Stimulated activated CD4-positive, alpha-beta T cell treated with anti-CD3 and anti-CD28 coated beads, Interleukin-2, amount 100 ng/mL, for 24 hours (primary cell): Measurements from ENCODE around the gene SPATA3.
"Not testable (repeated sequence)": the region's sequence is repeated elsewhere in the genome, so short reads cannot be mapped to it uniquely, and the experiment has no call there.

ENCODE experiments used
- DNase-seq, 2 donors: peaks; one replicate each; pipeline ENCODE4 v3.0.0-alpha.2; 2020

Gene SPATA3

DNA sequence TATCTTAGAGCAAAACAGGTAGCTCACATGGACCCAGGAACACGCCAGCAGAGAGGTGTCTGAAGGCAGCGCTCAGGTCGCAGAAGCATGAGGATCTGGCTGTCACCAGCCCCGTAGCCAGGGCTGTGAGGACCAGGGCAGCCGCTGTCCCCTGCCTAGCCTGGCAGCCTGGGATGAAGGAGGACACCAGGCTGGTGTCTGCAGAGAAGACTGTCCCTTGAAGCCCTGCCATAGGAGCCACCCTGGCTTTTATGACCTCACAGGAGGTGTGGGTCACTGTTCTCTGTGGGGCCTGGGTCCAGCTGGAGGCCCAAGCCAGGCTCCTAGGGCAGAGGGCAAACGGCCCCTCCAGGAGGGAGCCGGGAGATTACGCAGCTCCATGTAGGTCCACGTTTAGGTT is at the start of gene SPATA3:
Gene SPATA3, plus strand, starts transcription at position 301 of the 400 bp plus-strand sequence. CDS start 113 bp downstream, outside the sequence.
- no peak for DNase-seq

DNA sequence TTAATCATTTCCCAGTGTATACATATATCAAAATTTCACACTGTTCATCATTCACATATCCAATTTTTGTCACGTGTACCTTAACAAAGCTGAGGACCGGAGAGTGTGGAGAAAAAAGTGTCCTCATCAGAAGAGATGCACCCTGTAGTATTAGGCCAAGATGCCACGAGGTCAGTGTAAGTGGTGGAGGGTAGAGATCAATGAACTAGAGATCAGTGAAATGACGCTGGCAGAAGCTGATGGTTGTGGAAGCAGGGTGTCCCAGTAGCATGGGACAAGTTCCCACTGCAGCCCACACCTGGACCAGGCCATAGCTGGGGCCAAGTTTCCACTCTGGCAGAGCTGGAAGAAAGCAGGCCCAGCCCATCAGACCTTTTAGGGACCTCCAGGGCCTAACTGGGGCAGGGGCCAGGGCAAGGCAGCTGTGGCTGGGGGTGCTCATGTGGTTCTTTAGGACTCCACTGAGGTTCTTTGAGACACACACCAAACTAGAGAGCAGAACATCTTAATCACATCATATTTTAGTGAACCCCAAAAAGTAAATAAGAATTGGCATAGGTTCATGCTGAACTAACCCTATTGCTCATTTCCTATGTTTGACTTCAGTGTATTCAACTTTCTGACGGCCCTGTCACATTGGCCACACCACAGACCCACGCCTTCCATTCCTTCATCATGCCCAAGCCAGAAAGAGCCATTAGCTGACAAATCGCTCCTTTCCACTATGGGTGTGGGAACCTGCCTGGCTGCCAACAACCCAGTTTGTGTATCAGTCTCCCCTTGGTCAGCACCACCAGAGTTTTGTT is 49.3 kb upstream of the SPATA3 start:
- DNase-seq: no peak

DNA sequence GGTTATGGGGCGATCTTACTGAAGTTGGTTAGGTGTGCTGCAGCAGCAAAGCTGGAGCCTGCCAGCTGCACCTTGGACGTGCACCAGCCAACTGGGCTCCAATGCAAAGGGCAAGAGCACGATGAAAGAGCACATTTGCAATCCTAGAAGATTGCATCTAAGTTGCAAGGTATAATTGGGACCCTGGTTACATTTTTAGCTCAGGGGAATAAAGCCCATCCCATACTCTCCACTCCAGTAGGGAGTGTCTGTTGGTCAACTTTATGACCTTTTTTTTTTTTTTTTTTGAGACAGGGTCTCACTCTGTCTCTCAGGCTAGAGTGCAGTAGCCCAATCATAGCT is 48.7 kb upstream of the SPATA3 start:
- DNase-seq: no peak

DNA sequence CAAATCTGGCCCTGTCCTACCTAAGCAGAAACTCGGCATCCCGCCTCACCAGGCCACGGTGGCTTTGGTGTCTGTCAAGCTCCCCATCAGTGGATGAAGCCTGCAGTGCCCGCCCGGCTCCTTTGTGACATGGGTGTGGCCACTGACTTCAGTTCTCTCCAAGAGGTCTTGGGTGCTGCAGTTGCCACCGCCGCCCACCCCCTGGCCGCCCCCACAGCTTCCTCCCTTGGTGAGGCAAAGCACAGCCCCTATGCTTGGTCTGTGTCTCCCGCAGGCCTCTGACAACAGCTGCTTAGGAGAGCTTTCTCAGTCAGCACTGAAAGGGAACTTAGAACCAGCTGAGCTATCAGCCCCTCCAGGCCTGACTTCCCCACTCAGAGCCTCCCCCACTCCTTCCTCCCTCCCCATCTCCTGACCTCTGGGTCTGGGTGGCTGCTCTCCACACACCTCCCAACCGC is 48.0 kb upstream of the SPATA3 start:
- DNase-seq: no peak

DNA sequence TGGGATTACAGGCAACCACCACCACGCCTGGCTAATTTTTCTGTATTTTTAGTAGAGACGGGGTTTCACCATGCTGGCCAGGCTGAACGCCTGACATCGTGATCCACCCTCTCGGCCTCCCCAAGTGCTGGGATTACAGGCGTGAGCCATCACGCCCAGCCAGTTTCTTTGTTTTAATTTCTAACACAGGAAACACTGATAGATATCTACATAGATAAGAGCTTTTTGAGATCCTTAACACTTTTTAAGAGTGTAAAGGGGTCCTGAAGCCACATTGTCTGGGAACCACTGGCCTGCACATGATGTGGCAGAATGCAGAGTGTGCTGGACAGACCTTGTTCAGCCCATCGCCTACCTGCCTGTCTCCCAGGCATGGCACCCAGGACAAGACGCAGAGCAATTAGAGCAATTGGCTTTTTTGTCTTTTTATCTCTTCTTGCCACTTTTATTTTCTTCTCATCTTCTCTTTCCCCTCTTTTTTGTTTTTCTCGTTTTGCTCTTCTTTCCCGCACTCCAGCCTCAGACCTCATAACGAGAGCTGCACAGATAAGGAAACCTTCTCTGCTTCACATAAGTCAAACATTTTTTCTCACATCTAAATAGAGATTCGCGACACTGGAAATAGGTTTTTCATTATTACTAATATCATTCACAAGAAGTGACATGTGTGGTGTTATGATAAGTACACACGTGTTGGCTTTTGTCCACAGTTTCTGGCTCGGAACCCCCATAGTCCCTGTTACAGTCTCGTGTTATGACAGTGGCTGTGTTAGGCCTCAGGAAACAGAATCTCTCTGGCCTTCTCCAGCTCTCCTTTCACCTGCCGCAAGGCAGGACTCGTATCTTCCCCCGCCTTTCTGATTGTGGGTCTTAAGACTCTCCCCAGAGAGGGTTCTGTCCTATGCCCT is 45.7 kb upstream of the SPATA3 start:
- DNase-seq: no peak

DNA sequence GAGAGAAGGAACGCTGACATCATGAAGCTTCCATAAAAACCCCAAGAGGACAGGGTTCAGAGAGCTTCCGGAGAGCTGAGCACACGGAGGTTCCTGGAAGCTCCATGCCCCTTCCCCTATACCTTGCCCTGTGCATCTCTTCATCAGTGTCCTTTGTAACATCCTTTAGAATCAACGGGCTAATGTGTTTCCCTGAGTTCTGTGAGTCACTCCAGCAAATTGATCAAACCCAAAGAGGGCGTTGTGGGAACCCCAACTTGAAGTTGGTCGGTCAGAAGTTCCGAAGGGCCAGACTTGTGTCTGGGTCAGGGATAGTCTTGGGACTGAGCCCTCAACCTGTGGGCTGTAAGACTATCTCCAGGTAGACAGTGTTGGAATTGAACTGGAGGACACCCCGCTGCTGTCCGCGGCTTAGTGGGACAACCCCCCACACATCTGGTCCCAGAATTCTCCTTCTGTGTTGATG is 45.0 kb upstream of the SPATA3 start:
- no peak for DNase-seq

DNA sequence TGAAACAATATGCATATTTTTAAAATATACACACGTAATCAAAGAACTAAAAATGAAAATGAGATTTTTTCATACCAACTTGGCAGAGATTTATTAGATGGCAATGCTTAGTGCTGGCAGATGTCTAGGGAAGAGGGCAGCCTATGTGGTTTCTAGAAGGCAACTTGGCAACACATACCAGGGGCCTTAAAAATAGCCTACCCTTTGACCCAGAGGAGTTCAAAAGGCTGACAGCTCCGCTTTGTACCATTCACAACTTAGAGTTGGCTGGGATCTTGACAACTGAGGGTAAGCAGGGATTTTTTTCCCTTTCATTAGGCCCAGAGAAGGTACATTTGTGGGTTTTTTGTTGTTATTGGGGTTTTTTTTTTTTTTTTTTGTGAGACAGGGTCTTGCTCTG is 44.5 kb upstream of the SPATA3 start:
- no peak for DNase-seq

DNA sequence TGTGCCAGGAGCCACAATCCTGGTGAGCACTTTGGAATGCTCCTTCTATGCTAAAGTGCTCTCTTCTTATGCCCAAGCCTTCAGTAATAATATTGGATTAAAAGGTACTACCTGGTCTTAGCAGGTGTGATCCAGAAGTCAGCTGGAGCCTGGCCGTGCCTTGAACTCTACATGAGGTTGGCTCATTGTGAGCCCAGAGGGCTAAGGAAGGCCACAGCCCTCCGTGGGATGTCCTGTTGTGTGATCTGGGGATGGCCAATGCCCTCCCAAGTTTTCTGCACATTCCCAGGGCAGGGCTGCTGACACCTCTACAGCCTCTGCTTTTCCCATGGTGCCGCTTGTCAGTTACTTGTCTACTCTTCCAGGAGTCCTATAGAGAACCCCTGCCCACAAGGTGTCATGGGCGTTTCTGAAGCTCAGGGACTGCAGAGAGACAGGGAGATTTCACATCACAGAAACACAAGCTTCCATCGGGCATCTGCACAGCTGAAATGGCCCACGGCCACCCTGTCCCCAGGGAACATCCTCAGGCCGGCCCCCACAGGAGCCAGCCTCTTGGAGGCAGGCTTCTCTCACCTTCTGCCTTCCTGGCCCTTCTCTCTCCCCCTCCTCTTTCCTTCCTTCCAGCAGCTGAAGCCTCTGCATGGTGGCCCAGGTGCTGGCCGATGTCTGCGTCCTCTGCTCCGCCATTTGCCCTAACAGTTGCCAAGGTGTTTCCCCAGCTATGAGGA is 43.5 kb upstream of the SPATA3 start:
- no peak for DNase-seq

DNA sequence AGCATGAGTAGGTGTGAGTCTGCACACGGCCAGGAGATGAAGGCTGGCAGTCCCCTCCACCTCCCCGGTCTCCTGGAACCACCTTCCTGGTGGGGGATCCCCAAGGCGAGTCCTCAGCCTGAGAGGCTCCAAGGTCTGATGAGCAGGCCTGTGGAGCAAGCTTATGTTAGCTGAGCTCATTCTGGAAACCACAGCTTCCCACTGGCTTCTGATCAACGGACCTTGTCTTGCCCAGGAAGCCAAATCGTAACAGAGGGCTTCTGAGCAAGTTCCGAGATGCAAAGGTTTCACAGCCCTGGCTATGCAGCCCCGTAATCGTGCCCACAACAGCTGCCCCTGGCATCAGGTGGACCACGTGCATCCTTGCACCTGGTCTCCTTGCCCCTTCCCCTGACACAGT is 42.1 kb upstream of the SPATA3 start:
- DNase-seq: no peak

DNA sequence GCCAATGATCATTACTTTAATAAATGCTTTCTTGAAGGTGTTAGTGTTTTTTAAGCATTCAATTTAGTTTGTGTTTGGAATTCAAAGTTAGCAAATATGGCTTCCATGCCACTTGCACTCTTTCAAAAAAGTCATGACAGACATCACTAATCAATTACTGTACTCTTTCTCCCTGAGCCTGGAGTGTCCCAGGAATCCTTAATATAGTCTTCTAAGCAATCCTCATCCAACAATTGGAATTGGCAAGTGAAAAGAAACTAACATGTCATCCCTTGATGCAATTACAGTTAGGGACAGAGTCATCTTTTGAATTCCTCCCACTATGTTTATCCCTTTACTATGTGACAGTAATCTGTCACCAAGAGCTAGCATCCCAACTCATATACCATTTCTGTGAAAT is 41.2 kb upstream of the SPATA3 start:
- no peak for DNase-seq

DNA sequence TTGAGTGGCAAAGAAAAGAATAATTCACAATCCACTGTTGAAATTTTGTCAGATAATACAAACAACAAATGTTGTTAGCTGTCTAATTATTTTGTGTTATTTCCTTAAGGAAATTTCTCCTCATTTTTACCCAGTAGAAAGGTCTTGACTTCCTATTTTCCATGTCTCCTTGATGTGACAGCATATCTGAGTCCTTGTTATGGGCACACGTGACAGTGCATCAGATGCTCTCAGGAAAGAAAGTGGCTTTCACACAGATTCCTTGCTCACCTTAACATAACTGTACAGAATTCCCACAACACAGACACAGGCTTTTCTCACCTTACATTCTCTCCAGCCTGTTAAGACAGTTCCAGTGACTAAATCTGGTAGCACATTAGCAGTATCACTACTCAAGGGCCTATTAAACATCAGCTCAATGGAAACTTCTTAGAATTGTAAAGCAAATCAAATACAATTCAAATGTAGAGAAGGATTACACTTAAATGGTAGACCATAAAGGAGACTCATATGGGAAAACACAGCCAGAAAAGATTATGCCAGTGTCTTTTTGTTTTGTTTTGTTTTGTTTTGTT is 40.7 kb upstream of the SPATA3 start:
- DNase-seq: no peak

DNA sequence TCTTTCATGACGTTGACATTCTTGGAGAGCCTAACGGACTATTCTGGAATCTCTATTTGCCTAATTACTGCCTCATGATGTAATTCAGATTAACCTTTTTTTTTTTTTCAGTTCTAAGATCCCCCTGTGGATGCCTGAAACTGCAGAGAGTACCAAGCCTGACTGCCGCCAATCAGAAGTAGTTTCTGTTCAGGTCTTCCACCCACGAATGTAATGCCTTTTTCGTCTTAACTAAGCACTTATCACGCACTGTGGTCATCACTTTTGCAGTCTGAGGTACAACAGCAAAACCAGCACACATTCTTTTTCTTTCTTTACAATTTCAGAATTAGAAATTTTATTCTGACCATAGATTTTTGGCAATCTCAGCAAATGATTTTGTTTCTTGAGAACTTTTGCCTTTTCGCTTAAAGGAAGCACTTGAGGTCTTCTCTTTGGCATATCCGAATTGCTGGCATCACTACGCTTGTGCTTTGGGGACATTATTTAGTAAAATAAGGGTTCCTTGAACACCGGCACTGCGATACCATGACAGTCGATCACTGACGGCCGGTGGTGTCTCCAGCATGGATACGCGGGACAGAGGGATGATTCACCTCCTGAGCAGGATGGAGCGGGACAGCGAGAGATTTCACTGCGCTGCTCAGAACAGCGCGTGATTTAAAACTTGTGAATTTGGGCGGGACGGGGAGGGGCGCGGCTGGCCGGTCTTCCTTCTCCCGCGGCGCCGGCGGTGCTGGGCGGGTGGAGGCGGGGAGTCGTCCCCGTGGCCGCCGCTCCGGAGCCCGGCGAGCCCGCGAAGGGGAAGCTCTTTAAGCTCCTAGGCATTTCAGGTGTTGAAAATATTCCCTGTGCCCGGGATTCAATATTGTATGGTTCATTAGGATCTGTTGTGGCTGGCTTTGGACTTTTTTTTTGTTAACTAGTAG is 38.8 kb upstream of the SPATA3 start:
- peak; percentile 53 to 59 for DNase-seq

DNA sequence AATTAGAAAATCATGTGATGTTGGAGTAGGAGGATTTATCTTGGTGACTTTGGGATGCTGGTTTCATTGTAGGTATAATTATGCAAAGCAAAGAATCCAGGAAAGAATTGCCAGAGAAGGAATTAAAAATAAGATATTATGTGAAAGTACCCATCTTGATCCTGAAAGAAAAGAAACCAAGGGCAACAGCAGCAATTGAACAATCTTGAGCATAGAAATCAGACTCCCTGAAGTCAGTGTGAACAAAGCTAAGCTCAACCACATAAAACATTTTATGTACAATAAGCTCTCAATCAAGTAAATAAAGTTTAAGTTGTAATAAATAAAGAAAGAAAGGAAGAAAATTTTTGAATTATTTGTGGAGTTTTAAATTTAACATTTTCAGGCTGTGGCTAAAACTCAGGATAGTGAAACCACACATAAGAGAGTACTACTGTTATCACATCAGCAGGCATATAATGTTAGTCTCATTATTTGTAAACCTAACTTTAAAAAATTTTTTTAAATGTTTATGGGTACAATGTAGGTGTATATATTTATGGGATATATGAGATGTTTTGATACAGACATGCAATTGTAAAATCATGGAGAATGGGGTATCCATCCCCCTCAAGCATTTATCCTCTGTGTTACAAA is 38.0 kb upstream of the SPATA3 start:
- no peak for DNase-seq

DNA sequence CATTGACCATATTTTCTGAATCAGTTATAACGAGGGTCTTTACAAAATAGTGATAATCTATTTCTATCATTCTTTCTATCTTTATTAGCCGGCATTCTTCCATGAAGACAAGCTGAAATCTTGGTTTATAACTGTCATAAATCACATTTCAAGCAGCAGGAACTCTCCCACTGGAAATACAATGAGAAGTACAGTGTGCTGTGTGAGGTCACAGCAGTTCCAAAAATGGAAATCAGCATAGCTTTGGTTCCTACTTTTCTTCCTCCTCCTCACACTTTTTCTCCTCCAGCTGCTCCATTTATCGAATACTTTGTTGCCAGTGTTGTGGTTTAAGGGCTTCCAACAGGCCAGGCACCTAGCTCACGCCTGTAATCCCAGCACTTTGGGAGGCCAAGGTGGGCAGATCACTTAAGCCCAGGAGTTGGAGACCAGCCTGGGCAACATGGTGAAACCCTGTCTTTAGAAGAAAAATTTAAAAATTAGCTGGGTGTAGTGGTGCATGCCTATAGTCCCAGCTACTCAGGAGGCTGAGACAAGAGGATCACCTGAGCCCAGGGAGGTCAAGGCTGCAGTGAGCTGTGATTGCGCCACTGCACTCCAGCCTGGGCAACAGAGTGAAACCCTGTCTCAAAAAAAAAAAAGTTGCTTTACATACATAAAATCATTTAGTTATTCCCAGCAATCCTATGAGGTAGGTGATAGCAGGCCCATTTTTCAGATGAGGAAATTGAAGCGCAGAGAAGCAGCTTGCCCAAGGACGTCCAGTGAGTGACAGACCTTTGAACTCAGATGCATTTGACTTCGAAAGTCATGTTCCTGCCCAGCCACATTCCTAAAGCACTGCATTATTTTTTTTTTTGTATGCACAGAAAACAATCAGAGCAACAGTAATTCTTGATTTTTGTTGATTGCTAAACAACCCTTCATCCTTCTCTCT is 36.8 kb upstream of the SPATA3 start:
- DNase-seq: no peak

DNA sequence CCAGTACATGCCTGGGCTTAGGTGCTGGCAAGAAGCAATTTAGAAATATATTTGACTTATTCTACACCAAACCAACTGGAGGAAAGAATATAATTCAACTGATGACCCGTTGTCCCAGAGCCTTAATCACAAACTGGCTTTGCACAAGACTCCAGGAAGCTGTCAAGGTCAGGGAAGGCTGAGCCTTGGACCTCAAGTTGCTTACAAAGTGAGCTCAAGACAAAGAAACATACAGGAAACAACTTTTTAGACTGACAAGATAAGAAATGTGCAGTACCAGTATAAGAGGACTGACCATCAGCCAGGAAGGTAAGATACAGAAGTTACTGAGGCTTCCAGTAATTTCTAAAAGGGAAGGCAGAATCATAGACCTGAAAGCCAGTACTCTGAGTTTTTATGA is 35.9 kb upstream of the SPATA3 start:
- no peak for DNase-seq

DNA sequence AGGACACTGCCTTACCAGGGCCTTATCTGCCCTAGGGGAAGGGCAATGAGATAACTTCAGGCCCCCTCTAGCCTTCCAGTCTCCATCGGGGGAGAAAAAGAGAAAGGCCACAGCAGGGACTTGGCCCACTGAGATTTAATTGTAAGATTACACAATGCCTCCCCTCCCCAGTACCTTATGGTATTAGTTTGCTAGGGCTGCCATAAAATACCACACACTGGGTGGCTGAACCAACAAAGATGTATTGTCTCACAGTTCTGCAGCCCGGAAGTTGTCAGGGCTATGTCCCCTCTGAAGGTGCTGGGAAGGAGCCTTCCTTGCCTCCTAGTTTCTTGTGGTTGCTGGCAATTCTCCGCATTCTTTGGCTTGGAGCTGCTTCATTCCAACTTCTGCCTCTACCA is 34.8 kb upstream of the SPATA3 start:
- no peak for DNase-seq

DNA sequence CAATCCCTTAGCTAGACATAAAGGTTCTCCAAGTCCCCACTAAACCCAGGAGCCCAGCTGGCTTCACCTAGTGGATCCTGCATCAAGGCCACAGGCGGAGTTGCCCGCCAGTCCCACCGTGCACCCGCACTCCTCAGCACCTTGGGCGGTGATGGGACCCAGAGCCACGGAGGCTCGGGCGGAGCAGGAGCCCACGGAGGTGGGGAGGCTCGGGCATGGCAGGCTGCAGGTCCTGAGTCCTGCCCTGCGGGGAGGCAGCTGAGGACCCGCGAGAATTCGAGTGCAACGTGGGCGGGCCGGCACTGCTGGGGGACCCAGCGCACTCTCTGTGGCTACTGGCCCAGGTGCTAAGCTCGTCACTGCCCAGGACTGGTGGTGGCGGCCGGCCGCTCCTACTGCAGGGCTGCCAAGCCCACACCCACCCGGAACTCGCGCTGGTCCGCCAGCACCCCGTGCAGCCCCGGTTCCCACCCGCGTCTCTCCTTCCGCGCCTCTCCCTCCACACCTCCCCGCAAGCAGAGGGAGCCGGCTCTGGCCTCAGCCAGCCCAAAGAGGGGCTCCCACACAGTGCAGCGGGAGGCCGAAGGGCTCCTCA is 31.7 kb upstream of the SPATA3 start:
- no peak for DNase-seq

DNA sequence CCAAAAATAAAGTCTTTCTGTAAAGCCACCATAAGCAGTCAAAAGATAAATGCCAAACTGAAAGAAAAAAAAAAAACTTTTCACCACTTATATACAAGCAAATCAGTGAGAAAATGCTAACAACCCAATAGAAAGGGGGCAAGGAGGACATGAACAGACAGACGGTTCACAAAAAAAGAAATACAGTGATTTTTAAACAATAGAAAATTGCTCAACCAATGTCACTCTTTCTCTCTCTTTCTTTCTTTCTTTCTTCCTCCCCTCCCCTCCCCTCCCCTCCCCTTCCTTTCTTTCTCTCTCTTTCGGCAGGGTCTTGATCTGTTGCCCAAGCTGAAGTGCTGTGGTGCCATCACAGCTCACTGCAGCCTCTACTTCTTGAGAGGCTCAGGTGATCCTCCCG is 28.8 kb upstream of the SPATA3 start:
- no peak for DNase-seq

DNA sequence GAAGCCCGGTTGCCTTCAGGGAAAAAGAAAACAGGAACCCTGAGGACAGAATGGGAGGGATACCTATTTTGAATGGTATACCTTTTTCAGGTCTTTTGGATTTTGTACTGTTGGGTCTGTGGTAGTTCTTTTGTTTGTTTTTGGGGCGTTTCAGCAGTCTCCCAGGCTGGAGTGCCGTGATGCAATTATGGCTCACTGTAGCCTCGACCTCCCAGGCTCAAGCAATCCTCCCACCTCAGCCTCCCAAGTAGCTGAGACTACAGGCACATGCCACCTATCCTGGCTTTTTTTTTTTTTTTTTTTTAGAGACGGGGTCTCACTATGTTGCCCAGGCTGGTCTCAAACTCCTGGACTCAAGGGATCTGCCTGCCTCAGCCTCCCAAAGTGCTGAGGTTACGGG is 27.6 kb upstream of the SPATA3 start:
- not testable (repeated sequence) for DNase-seq
